CD1c-positive myeloid dendritic cell (primary cell): ENCODE results near the gene NCOA7.
"Not testable (repeated sequence)": the region's sequence is repeated elsewhere in the genome, so short reads cannot be mapped to it uniquely, and the experiment has no call there.

Experiments used
- DNase-seq: peaks from one replicate; pipeline ENCODE4 v3.0.0-alpha.2; 2016; ENCODE audit errors: extremely low spot score

The NCOA7 gene

GRCh38 chr6:125867483-125867942, 76.8 kb downstream of the NCOA7 start:
- DNase-seq = no peak

- no peak for DNase-seq
These were observed 77.5 kb downstream of the NCOA7 start for GRCh38 chr6:125868252-125868651.

- no peak for DNase-seq
These were observed 78.1 kb downstream of the NCOA7 start for GRCh38 chr6:125868678-125869395.

- no peak for DNase-seq
These were observed 78.7 kb downstream of the NCOA7 start for GRCh38 chr6:125869427-125869826.

- no peak for DNase-seq
These were observed 80.6 kb downstream of the NCOA7 start for GRCh38 chr6:125871365-125871764.

- peak; percentile 4 for DNase-seq
These were observed 81.6 kb downstream of the NCOA7 start for GRCh38 chr6:125872259-125872921.

DNA sequence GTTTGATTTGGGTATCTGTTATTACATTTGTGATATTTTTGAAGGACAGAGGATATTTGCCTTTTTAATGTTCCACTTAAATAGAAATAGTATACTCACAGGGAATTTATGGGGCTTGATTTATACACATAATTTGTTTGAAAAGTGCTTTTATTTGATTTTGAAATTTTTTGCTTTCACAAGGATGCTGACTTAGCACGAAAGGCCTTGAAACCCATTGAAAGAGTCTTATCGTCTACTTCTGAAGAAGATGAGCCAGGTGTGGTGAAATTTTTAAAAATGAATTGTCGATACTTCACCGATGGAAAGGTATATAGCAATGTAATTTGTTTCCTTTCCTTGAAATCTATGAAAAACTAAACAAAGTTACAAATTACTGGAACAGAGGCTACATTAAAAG, 91.5 kb downstream of the NCOA7 start:
- no peak for DNase-seq

DNA sequence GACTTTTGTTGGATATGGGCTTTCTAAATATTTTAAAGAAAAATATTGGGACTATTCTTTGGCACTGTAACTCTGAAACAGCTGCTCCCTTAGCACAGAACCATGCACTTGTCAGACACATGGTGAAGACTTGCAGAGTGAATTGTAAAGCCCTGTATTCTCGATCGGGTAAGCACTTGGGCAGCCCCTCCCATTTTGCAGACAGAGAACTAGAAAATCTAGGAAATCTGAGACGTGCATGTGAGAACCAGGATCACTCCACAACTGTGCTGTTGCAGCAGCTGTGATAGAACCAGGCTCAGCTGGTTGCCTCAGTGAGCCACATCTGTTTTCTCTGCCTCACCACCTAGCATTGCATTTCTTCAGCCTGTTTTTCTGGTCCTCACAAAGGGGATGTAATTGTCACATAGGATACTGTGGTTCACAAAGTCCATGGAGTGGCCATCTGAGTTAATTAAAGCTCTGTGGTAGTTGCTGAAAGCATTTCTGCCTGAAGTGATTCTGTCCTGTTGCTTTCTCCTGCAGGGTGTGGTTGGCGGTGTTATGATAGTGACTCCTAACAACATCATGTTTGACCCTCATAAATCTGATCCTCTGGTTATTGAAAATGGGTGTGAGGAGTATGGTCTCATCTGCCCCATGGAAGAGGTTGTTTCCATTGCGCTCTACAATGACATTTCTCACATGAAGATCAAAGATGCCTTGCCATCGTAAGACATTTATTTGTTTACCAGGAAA, 94.0 kb downstream of the NCOA7 start:
- no peak for DNase-seq

DNA sequence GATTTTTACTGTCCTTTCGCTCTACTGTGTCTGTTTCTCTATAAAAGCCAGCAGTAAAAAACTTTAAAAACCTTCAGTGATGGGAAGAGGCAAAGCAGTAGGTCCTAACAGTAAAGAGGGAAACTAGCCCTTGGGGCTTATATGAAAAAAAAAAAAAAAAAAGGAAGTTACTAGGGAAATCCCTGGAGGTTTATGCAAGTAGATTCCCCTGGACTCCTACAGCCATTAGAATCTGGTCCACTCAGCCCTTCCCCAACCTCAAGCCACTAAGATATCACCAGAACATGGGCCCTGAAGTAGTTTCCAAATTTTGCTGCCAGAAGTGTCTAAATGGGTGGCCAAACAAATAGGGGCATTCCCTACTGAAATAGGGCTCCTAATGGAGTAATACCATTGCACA, 95.3 kb downstream of the NCOA7 start:
- DNase-seq = peak; percentile 19

DNA sequence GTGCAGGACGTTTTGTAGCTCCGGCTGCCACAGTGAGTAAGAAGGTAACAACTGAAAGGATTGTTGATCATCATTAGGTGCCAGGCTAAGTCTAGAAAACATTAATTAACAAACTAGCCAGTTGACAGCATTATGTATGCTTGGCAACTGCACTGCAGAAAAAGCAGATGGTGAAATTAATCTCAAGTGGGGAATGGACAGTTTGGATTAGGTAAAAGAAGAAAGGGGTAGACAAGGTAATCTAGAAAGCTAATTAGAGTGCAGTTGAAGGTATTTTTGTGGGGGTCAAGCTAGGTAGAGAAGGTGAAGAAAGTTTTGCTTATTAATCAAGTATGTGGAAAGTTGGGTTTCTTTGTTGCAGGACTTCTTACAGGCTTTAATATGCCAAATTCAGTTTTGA, 96.2 kb downstream of the NCOA7 start:
- DNase-seq = no peak

DNA sequence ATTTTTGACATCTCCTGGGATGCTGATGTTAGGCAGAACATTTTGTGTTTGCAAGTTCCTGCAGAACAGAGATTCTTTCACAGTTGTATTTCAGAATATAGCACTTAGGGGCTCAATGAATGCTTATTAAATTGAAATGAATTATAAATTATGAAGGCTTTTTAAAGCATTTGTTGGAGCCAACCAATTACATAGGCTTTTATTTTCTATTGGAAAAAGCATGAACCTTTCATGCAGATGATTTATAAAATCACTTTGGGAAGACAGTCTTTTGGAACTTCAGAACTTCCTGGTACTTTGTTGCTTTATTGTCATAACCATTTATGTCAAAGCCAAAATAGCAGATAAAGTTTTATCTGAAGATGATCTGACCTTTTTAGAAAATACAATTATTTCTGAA, 96.6 kb downstream of the NCOA7 start:
- DNase-seq = no peak

- DNase-seq = peak; percentile 35
These were observed 98.4 kb downstream of the NCOA7 start for GRCh38 chr6:125888989-125889656.

DNA sequence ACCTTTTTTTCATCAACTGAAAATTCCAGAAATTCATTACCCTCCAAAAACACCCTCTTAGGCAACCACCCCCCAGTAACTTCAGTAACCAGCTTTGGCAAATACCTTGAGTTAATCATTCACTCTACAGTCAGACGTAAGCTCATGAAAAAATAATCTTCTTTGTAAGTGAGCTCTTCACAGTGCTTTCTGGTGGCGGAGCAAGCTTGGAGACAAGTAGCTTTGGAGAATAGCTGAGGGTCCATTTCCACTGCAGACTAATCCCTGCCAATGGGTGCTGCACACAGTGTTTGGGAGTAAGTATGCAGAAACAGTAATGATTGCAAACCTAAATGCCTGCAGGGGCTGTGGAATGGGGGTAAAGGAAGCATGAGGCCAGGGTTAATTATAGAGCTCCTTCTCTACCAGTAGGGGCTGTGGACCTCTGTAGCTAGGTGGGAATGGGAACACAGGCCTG, 109.0 kb downstream of the NCOA7 start:
- DNase-seq = no peak

GRCh38 chr6:125904871-125905270, 114.1 kb downstream of the NCOA7 start:
- no peak for DNase-seq

- DNase-seq = peak; percentile 25
These were observed 115.6 kb downstream of the NCOA7 start for GRCh38 chr6:125906158-125906998.

DNA sequence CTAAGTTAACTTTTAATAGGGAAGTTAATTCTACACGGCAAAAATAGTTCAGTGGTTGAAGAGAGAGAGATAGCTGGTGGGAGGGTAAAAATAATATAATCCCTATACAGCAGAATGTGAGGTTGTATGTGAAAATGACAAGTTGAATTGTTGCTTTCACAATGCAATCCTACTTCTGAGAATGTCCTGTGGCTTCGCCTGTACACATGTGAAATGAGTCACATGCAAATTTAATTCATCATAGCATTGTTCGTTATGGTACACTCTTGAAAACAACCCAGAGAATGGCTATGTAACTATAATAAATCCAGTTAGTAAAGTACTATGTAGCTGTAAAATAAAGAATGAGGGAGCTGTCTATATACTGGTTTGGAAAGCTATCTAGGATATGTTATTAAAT, 119.8 kb downstream of the NCOA7 start:
- peak; percentile 29 for DNase-seq

DNA sequence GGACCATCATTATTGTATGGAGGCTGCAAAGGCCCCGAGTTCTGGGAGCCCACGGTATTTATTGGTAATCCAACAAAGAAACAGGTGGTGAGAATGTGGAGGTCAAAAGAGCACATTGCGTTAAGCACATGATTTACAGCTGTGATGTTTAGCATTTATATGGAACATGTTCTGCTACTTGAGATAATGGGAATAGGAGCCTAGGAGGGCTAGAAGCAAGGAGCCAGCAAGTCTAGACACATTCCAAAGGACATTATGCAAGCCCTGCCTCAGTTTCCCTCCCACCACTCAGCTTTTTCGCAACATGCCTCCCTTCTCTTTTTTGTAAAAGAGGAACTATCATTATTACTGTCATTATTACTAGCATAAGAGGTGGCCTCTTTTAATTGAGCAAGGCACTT, 120.3 kb downstream of the NCOA7 start:
- peak; percentile 20 for DNase-seq

GRCh38 chr6:125912430-125912829, 121.7 kb downstream of the NCOA7 start:
- DNase-seq = not testable (repeated sequence)

- DNase-seq = no peak
These were observed 122.4 kb downstream of the NCOA7 start for GRCh38 chr6:125913145-125913544.

DNA sequence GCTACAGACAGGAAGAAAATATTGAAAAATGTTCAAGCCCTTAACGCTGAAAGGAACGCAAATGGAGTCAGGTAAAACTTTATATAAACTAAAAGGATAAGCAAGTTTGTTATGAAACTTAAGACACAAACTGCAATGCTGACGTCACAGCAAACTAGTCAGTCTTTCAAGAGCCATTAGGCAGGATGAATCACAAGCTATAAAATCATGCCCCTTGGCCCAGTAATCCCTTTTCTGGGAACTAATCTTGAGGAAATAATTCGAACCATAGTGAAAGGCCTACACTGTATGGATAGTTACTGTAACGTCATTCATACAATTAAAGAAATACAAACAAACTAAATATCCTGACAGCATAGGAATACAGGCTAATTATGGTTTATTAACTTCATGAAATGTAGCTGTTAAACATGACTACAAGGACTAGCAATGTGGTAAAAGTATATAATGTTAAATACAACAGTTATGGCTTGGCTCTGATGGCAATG, 123.1 kb downstream of the NCOA7 start:
- no peak for DNase-seq

DNA sequence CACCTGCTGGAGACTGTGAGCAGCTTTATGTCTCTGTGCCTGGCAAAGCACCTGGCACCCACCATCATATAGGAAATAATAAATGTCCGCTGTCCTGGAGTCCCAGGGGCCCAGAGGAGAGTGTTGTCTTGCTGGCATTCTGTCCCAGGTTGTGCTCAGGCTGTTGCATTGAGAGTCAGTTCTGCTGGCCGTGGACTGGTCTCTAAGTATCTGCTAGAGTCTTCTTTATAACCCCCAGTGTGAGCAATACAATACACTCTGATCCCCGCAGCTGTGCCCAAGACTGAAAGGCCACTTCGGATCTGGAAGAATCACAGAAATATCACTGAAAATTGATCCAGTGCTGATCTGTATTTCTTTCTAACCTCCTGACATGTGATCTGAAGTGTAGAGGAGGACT, 127.5 kb downstream of the NCOA7 start:
- no peak for DNase-seq
